Astrocyte (in vitro differentiated cells and primary cell): ENCODE results near the gene PPP1R11.

Source experiments
- EZH2 ChIP-seq: IDR thresholded peaks from 2 replicates; pipeline ENCODE4 v1.6.1; 2012; ENCODE audit warnings: mild to moderate bottlenecking, low read length, inconsistent platforms; ENCODE audit not compliant: insufficient read depth
- TF ChIP-seq, protein P1 (sequence below): IDR thresholded peaks from 2 replicates; pipeline ENCODE4 v1.5.1; 2011; ENCODE audit warnings: low read depth, mild to moderate bottlenecking, inconsistent platforms, low read length, moderate library complexity; ENCODE audit not compliant: insufficient read depth

DNA sequence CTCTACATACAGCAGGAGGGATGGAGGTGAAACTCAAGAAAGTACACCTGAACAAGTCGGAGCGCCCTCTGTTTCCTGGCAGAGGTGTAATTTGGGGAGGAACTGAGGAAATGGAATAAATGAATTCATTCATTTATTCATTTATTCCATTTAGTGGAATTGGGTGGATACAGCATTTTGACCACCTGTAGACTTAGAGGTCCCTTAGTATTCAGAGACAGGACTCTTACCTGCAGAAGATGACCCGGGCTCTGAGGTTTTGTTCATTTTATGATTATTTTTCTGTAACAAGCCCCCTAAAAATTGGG lies 36.8 kb downstream of the PPP1R11 start:
- TF ChIP-seq, protein P1, sequence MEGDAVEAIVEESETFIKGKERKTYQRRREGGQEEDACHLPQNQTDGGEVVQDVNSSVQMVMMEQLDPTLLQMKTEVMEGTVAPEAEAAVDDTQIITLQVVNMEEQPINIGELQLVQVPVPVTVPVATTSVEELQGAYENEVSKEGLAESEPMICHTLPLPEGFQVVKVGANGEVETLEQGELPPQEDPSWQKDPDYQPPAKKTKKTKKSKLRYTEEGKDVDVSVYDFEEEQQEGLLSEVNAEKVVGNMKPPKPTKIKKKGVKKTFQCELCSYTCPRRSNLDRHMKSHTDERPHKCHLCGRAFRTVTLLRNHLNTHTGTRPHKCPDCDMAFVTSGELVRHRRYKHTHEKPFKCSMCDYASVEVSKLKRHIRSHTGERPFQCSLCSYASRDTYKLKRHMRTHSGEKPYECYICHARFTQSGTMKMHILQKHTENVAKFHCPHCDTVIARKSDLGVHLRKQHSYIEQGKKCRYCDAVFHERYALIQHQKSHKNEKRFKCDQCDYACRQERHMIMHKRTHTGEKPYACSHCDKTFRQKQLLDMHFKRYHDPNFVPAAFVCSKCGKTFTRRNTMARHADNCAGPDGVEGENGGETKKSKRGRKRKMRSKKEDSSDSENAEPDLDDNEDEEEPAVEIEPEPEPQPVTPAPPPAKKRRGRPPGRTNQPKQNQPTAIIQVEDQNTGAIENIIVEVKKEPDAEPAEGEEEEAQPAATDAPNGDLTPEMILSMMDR: no peak
- TF ChIP-seq EZH2: no peak
